SKM-1 treated with dmso at 0.1 percent for 144 hours (cell line): ENCODE data around the gene GABRA5.

Experiments
- DNase-seq: peaks from one replicate; lab custom pipeline; 2025; ENCODE audit not compliant: unreplicated experiment; lab: John Stamatoyannopoulos, UW

The GABRA5 gene

DNA sequence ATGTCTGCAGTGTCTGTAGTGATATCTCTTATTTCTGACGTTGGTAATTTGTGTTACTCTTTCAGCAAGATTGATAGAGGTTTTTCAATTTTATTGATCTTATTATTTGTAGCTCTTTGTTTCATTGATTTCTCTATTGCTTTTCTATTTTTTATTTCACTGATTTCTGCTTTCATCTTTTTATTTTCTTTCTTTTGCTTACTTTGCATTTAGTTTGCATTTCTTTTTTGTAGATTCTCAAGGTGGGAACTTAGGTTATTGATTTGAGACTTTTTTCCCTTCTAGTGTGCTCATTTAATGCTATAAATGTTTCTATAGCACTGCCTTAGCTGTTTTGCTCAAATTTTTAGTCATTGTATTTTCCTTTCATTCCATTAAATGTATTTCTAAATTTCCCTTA is 54.6 kb downstream of the GABRA5 start:
- no peak for DNase-seq

GRCh38 chr15:26926081-26926480 is 59.2 kb downstream of the GABRA5 start:
- no peak for DNase-seq

- DNase-seq = no peak
Measured at GRCh38 chr15:26928051-26928450, 61.2 kb downstream of the GABRA5 start.

DNA sequence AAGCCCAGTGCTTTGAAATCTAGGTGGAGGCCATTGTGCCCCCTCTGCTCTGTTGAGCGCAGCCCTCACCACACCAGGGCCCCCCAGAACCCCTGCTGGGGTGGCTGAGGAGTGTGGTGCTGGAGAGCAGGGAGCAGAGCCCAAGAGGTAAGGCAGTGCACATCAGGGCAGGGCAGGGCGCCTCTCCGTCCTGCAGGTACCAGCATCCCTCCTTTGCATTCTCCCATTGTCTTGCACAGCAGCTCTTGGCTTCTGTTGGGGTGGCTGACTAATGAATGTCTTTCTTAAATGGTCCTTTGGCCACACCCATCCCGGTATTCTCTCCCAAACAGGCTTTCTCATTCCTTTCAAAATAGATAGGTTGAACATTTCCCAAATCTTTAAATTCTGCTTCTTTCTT is 62.7 kb downstream of the GABRA5 start:
- no peak for DNase-seq

- no peak for DNase-seq
Measured at GRCh38 chr15:26934848-26935247, 68.0 kb downstream of the GABRA5 start.

- DNase-seq = no peak
Measured at GRCh38 chr15:26935322-26935721, 68.5 kb downstream of the GABRA5 start.

DNA sequence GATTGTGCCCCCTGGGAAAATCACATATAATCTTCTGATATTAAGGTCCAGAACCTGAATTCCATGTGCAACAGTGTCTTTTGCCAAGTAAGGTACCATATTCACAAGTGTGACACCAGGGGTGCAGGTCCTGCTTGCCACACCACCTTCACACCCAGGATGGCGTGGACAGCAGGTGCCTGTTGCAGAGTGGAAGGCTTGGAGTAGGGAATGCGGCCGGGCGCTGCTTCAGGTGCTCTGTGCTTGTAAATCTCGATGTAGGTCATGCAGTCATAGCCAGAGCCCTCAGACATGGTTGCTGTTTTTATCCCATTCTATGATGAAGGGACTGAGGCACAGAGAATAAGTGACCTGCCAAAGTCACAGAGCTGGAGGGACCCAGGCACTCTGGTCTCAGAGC is 69.6 kb downstream of the GABRA5 start:
- no peak for DNase-seq

DNA sequence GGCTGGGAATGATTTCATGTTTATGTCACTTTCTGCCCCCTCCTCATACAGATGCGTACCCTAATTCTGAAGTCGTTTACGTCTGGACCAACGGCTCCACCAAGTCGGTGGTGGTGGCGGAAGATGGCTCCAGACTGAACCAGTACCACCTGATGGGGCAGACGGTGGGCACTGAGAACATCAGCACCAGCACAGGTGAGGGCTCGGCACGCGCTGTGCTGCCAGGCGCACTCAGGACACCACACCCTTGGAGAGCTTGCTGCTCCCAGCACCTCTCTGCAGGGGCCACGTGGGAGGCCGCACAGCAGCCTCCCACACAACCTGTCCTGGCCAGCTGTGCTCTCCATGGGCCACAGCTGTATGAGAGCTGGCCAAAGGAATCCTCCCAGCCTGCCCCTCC is 70.3 kb downstream of the GABRA5 start:
- no peak for DNase-seq

- DNase-seq = no peak
Measured at GRCh38 chr15:26939398-26939797, 72.5 kb downstream of the GABRA5 start.

- no peak for DNase-seq
Measured at GRCh38 chr15:26941489-26941888, 74.6 kb downstream of the GABRA5 start.

DNA sequence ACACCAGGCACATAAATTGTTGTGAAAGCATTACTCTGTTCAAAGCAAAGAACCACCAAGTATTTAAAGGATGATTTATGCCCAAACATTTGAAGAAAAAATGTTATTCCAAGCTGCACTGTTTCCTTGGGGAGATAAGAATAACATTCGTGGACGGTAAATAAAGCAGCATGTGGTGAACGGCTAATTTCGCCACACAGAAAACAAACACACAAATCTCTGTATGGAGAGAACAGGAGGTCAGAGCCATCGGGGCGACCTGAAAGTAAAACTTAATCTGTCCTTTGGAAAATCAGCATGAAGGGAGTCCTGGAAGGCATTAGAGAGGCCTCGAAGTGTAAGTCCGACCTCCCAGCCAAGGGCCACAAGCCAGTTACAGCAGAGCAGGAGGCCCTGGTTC is 77.0 kb downstream of the GABRA5 start:
- DNase-seq = no peak

- DNase-seq = no peak
Measured at GRCh38 chr15:26945046-26945445, 78.2 kb downstream of the GABRA5 start.

DNA sequence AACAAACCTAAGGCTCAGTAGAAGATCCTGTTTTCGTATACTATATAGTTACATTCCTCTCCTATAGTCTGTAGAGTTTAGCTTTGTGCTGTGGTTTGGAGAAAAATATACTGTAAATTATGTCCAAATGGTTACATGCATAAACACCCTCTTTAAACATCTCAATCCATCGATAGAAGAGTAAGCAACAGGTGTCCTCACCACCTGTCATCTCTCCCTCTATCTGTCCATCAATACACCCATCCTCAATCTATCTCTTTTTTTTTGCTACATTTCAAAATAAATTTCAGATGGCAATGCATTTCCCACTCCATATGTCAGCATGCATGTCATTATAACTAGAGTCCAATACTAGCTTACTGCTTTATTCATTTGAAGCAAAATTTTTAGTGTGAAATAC is 83.1 kb downstream of the GABRA5 start:
- DNase-seq = no peak

- no peak for DNase-seq
Measured at GRCh38 chr15:26954403-26954802, 87.5 kb downstream of the GABRA5 start.

DNA sequence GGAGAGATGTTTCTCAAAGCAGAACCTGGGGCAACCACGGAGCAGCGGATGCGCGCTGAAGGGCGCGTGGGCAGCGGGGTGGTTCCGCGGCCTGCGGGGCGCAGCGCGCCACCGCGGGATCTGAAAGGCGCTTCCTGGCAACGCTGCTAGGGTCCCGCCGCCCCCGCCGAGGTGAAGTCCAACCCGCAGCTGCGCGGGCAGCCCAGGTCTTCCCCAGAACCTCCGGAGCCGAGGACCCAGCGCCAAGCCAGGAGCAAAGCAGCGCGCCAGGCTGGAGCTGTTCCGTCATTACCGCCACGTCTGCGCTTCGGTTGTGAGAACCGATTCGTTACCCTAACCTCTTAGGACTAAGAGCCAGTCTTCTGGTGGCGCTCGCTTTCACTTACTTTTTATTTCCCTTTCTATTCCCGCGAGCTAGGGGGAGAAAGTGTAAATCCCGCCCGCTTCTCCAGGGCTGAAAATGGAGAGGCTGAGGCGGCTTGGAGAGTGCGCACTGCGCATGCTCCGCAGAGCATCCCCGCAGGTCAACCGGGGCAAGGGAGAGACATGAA is 100.9 kb downstream of the GABRA5 start:
- DNase-seq = no peak

- DNase-seq = no peak
Measured at GRCh38 chr15:26968806-26969205, 101.9 kb downstream of the GABRA5 start.

GRCh38 chr15:26970712-26971210 is 103.9 kb downstream of the GABRA5 start, which contains the start of gene GABRG3:
Gene GABRG3, plus strand, starts transcription at chr15:26971181.
- DNase-seq = no peak

DNA sequence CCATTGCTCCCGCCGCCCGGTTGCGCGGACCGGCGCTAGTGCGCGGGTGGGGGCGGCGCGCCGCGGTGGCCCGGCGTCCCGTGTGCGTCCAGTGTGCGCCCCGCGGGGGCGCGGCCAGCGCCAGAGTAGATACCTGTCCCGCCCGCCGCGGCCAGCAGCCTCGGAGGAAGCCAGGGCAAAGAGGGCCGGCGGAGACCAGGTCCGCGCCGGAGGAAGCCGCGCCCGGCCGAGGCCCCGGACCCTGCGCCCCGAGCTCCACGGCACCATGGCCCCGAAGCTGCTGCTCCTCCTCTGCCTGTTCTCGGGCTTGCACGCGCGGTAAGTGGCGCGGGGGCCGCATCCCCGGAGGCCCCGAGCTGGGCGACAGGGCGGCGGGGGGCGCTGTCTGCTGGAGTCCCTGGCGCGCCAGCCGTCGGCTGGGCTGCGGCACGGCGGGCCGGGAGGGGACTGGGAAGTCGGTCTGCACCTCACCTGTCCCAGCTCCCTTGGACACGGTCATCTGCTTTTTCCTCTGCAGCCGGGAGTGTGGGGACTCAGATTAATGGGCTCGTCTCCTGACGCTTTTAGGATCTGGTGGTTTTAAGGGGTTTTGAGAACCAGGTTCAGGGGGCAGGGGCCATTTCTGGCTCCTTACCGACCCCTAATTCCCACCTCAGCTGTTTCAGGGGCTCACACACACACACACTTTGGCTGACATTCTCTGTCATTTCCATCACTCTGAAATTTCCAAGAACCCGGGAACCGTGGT is 104.6 kb downstream of the GABRA5 start:
- no peak for DNase-seq

GRCh38 chr15:26972636-26973035 is 105.8 kb downstream of the GABRA5 start:
- DNase-seq = no peak

DNA sequence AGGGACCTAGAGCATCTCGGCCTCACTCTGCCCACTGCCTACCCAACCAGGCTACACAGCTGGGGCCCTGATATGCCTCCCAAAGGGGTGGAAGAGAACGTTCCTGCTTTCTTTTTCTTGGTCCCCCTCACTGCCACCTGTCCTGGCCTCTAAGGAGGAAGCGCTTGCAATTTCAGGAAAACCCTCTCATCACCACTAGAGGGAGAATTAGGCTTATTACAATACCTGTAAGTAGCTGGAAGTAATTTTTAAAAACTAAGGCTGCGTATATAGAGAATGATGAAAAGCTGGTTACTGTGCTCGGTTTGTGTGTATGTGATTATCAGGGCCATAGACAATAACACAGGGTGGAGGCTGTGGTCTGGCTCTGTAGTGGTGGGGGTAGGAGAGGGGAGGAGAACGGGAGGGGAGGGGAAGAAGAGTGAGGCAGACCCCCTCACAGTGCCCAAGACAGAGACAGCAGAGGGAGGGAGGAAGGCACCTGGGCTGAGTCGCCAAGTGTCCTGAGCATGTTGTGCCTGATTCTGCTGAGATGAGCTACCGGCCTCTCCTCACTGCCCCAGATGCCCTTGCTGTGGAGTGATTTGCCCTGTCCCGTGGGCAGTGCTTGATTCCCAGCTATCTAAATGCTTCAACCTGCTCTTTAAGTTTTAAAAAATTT is 107.4 kb downstream of the GABRA5 start:
- peak; percentile 38 for DNase-seq

- DNase-seq = peak; percentile 74
Measured at GRCh38 chr15:26981492-26981891, 114.6 kb downstream of the GABRA5 start.

GRCh38 chr15:26983822-26984221 is 117.0 kb downstream of the GABRA5 start:
- no peak for DNase-seq
